Neural progenitor cell (in vitro differentiated cells): ENCODE data around the gene UHMK1. TPM values are rescaled to one million over a fixed set of nuclear protein-coding genes. Genes with fewer than 3 reads are reported as not detected.
"Not testable (repeated sequence)": the region's sequence is repeated elsewhere in the genome, so short reads cannot be mapped to it uniquely, and the experiment has no call there.

Experiments
- DNase-seq: peaks from one replicate; pipeline ENCODE4 v3.0.0-alpha.2; 2016; ENCODE audit warnings: low spot score
- H2AFZ ChIP-seq: fragments of 200-600 bp; sonication (generic); replicated peaks from 2 replicates; pipeline ENCODE4 v1.6.1; 2016; ENCODE audit warnings: antibody characterized with exemption
- H3F3A ChIP-seq: fragments of 200-600 bp; sonication (generic); 2 replicates; pipeline ENCODE4 v1.6.1; 2016; ENCODE audit warnings: antibody characterized with exemption, low read depth
- H3K27ac ChIP-seq: fragments of 200-600 bp; sonication (generic); 2 replicates; pipeline ENCODE4 v1.5.1; 2016; ENCODE audit warnings: mild to moderate bottlenecking
- H3K27me3 ChIP-seq: fragments of 200-600 bp; sonication (generic); 2 replicates; pipeline ENCODE4 v1.6.1; 2016; ENCODE audit warnings: mild to moderate bottlenecking, moderate library complexity
- H3K36me3 ChIP-seq: fragments of 200-600 bp; sonication (generic); 2 replicates; pipeline ENCODE4 v1.5.1; 2016
- H3K4me1 ChIP-seq: fragments of 200-600 bp; sonication (generic); 2 replicates; pipeline ENCODE4 v1.6.1; 2016; ENCODE audit warnings: mixed run types
- H3K4me2 ChIP-seq: fragments of 200-600 bp; sonication (generic); 2 replicates; pipeline ENCODE4 v1.6.1; 2016
- H3K4me3 ChIP-seq: fragments of 200-600 bp; sonication (generic); 2 replicates; pipeline ENCODE4 v1.5.1; 2016
- H3K79me2 ChIP-seq: fragments of 200-600 bp; sonication (generic); 2 replicates; pipeline ENCODE4 v1.6.1; 2016; ENCODE audit warnings: low read depth
- H3K9ac ChIP-seq: fragments of 200-600 bp; sonication (generic); 2 replicates; pipeline ENCODE4 v1.6.1; 2016
- H3K9me3 ChIP-seq: fragments of 200-600 bp; sonication (generic); 2 replicates; pipeline ENCODE4 v1.5.1; 2016; ENCODE audit warnings: low read depth
- H4K20me1 ChIP-seq: fragments of 200-600 bp; sonication (generic); 2 replicates; pipeline ENCODE4 v1.6.1; 2016; ENCODE audit warnings: low read depth
- H3K27ac Mint-ChIP-seq: 3 replicates; pipeline ENCODE4 v1.8.0; 2021; ENCODE audit warnings: mixed read lengths
- H3K27me3 Mint-ChIP-seq: 2 replicates; pipeline ENCODE4 v1.8.0; 2022; ENCODE audit warnings: low read depth, mild to moderate bottlenecking, inconsistent platforms, moderate library complexity, mixed read lengths; ENCODE audit not compliant: insufficient read depth
- H3K36me3 Mint-ChIP-seq: 3 replicates; pipeline ENCODE4 v1.8.0; 2021; ENCODE audit warnings: mixed read lengths
- H3K4me1 Mint-ChIP-seq: 3 replicates; pipeline ENCODE4 v1.8.0; 2021; ENCODE audit warnings: mixed read lengths
- H3K4me3 Mint-ChIP-seq: 3 replicates; pipeline ENCODE4 v1.8.0; 2021; ENCODE audit warnings: mild to moderate bottlenecking, moderate library complexity, mixed read lengths
- H3K9me3 Mint-ChIP-seq: 3 replicates; pipeline ENCODE4 v1.8.0; 2020; ENCODE audit warnings: mixed read lengths
- CTCF ChIP-seq: fragments of 200-600 bp; sonication (generic); IDR thresholded peaks from 2 replicates; pipeline ENCODE4 v1.5.1; 2017; ENCODE audit warnings: antibody characterized with exemption, mild to moderate bottlenecking
- EZH2 ChIP-seq: fragments of 200-600 bp; sonication (generic); IDR thresholded peaks from 2 replicates; pipeline ENCODE4 v1.6.1; 2017; ENCODE audit warnings: antibody characterized with exemption, mild to moderate bottlenecking, moderate library complexity
- EZH2phosphoT487 ChIP-seq: fragments of 200-600 bp; sonication (generic); IDR thresholded peaks from 2 replicates; pipeline ENCODE4 v1.6.1; 2017; ENCODE audit warnings: antibody characterized with exemption
- total RNA-seq: library from RNA; depleted of rRNA; stranded (reverse); fragments of >200 nt; gene quantifications from 2 replicates; pipeline ENCODE4 v1.2.3, GENCODE V29; 2015; ENCODE audit warnings: low replicate concordance

Gene UHMK1
- total RNA-seq, 1 donor from 2014 or later, result 48.8 TPM

DNA sequence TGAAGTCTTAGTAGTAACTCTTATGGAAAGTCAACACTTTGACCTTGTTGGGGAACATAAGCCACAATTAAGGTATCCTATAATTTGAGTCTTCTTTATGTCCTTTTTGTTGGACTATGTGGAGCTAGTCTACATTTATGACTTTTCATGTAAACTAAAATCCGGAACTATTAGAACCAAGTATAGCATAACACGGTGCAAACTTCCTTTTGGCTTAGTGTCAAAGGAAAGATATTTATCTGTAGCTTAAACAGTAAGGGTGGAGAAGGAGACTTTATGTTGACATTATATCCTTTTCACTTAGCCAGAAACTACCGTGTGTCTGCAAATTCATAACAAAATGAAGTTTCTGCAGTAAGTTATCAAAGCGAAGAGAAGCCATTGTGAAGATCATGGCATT lies 71.2 kb downstream of the UHMK1 start:
- H3K4me3 Mint-ChIP-seq, result no peak overlapping the region
- Histone ChIP-seq H3F3A (no peaks in the 10 kb centered on the region), H3K9me3 (no peaks in the 10 kb centered on the region), H2AFZ (no peak overlapping the region), H3K4me1 (no peaks in the 10 kb centered on the region), H3K9ac (no peak overlapping the region), H3K4me2 (no peak overlapping the region), H3K27ac (no peak overlapping the region), H3K36me3 (no peaks in the 10 kb centered on the region), H3K4me3 (no peak overlapping the region), H3K27me3 (no peaks in the 10 kb centered on the region), H3K79me2 (peaks cover 12% of the 10 kb centered on the region), H4K20me1 (no peaks in the 10 kb centered on the region)
- no peak overlapping the region for H3K27ac Mint-ChIP-seq
- no peaks in the 10 kb centered on the region for H3K9me3 Mint-ChIP-seq
- TF ChIP-seq EZH2phosphoT487 (no peak), CTCF (no peak), EZH2 (no peak)
- no peak for DNase-seq
- H3K27me3 Mint-ChIP-seq, result no peaks in the 10 kb centered on the region
- no peaks in the 10 kb centered on the region for H3K4me1 Mint-ChIP-seq
- H3K36me3 Mint-ChIP-seq, result peaks cover 10% of the 10 kb centered on the region

GRCh38 chr1:162570718-162571117 lies 73.1 kb downstream of the UHMK1 start:
- Histone ChIP-seq H2AFZ (no peak overlapping the region), H3K9me3 (no peaks in the 10 kb centered on the region), H3K27ac (no peak overlapping the region), H4K20me1 (no peaks in the 10 kb centered on the region), H3F3A (no peaks in the 10 kb centered on the region), H3K4me3 (no peak overlapping the region), H3K4me2 (no peak overlapping the region), H3K4me1 (no peaks in the 10 kb centered on the region), H3K79me2 (no peaks in the 10 kb centered on the region), H3K27me3 (no peaks in the 10 kb centered on the region), H3K36me3 (no peaks in the 10 kb centered on the region), H3K9ac (no peak overlapping the region)
- Mint-ChIP-seq H3K4me1 (no peaks in the 10 kb centered on the region), H3K9me3 (no peaks in the 10 kb centered on the region), H3K4me3 (no peak overlapping the region), H3K27ac (no peak overlapping the region), H3K36me3 (peaks cover 10% of the 10 kb centered on the region), H3K27me3 (no peaks in the 10 kb centered on the region)
- no peak for TF ChIP-seq CTCF
- no peak for TF ChIP-seq EZH2
- no peak for TF ChIP-seq EZH2phosphoT487
- no peak for DNase-seq

DNA sequence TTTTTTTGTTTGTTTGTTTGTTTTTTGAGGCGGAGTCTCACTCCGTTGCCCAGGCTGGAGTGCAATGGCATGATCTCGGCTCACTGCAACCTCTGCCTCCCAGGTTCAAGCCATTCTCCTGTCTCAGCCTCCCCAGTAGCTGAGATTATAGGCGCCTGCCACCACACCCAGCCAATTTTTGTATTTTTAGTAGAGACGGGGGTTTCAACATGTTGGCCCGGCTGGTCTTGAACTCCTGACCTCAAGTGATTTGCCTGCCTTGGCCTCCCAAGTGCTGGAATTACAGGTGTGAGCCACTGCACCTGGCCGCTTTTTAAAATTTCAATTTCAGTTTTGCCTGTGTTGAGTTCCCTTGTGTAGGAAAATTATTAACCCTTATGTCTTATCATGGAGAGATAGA lies 73.5 kb downstream of the UHMK1 start:
- H2AFZ ChIP-seq, H3K9me3 ChIP-seq, H3K36me3 ChIP-seq, H3K4me3 Mint-ChIP-seq, H3K27me3 ChIP-seq, H3K9me3 Mint-ChIP-seq, H3K27ac Mint-ChIP-seq, H3K4me1 ChIP-seq, H3K4me2 ChIP-seq, H3K79me2 ChIP-seq, DNase-seq, H4K20me1 ChIP-seq, H3K9ac ChIP-seq, H3K4me1 Mint-ChIP-seq, H3K27me3 Mint-ChIP-seq, H3K27ac ChIP-seq, H3K4me3 ChIP-seq, H3F3A ChIP-seq: not testable (repeated sequence)
- H3K36me3 Mint-ChIP-seq, result peaks cover 12% of the 10 kb centered on the region

DNA sequence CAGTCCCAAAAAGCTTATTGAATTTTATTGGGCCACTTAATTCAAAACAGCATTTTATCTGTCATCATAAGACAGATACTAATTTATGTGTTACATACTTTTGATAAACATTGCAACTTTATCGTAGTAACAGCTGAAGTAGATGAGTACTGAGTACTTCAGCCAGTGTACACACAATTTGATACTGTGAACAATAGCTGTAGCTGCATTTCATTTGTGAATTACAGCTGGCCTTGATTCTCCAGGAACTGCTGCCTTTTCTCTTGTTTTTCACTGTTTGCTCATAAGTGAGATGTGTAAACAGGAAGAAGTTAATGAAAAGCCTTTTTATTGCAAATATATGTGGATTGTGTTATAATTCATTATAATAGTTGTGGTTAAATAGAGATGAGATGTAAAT lies 74.1 kb downstream of the UHMK1 start:
- Mint-ChIP-seq H3K9me3 (no peaks in the 10 kb centered on the region), H3K27me3 (no peaks in the 10 kb centered on the region), H3K4me3 (no peak overlapping the region), H3K4me1 (no peaks in the 10 kb centered on the region), H3K36me3 (peaks cover 14% of the 10 kb centered on the region), H3K27ac (no peak overlapping the region)
- TF ChIP-seq CTCF, result no peak
- no peak for TF ChIP-seq EZH2phosphoT487
- no peak for TF ChIP-seq EZH2
- H3K4me1 ChIP-seq, result no peaks in the 10 kb centered on the region
- H3K4me3 ChIP-seq, result no peak overlapping the region
- H3F3A ChIP-seq, result no peaks in the 10 kb centered on the region
- no peak overlapping the region for H3K27ac ChIP-seq
- H4K20me1 ChIP-seq, result no peaks in the 10 kb centered on the region
- no peaks in the 10 kb centered on the region for H3K27me3 ChIP-seq
- H2AFZ ChIP-seq, result no peak overlapping the region
- H3K9me3 ChIP-seq, result no peaks in the 10 kb centered on the region
- H3K36me3 ChIP-seq, result no peaks in the 10 kb centered on the region
- H3K4me2 ChIP-seq, result no peak overlapping the region
- no peak for DNase-seq
- H3K9ac ChIP-seq, result no peak overlapping the region
- no peaks in the 10 kb centered on the region for H3K79me2 ChIP-seq
